ENCODE data around the gene CORO7.

GRCh38 chr16:4327386-4328045 lies 88.9 kb downstream of the CORO7 start:
- no peak for TF ChIP-seq CTCF (IDR thresholded peaks at IDR 0.05; ENCODE audit: borderline replicate concordance, extremely low read depth, low read length, poor library complexity, severe bottlenecking)
- TF ChIP-seq EZH2 (IDR thresholded peaks at IDR 0.05; ENCODE audit: borderline replicate concordance, low read depth, low read length, severe bottlenecking) = no peak
